GM18502 (cell line): ENCODE results near the gene TMEM138.

ENCODE experiments used
- ATAC-seq: cut with Tn5 transposase; IDR thresholded peaks from one replicate; pipeline ENCODE4 v1.9.1; 2021; ENCODE audit warnings: mild to moderate bottlenecking; ENCODE audit not compliant: unreplicated experiment, poor library complexity

Gene TMEM138

DNA sequence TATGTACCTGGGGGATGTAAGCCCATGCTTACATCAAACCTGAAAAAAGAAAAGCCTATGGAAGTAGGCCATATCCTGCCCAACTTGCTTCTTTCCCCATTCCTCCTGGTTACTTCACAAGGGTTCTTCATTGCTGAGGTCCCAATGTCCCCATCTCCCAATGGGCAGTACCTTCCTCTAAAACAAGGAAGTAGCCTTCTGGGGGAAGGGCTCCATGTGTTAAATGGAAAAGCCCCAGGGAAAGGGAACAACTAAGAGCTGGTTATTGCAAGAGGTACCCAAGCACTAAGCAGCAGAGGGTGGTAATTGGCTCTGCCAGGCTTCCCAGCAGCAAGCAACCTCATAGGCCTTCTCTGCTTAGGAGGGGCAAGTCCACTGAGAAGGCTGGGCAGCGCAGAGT is 41.5 kb downstream of the TMEM138 start:
- ATAC-seq = no peak

GRCh38 chr11:61404103-61404502 is 41.9 kb downstream of the TMEM138 start:
- no peak for ATAC-seq

DNA sequence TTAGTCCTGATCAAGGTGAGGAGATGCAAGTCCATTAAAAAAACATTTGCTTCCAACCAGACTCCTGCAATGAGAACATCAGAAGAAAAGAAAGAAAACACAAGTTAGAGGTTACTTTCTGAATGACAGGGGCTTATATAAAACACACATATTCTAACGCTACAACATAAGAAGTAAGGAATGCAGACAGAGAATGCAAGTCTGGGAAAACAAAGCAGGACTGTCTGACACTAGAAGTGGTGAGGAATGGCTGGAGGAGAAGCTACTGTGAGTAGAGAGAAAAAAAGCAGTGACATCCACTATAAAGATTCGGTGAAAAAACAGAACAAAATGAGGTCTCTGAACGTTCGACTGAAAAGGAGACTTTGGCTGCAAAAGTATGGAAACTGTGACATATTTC is 42.5 kb downstream of the TMEM138 start:
- ATAC-seq = no peak

DNA sequence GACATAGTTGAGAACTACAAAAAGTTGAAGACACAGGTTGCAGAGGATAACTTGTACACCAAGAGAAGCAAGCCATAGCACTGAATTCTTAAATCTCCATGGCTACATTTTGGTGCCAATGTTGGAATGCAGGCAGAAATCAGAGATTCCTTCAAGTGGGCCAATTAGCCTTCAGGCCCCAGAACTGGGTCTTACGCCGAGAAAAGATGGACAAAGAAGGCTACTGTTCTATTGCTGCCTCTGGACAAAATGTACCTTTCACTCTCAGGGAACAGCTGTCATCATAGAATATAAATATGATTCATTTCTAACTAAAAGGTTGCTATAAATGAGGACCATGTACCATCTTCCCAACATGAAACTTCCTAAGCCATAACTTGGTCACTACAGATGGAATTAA is 43.9 kb downstream of the TMEM138 start:
- ATAC-seq = no peak

DNA sequence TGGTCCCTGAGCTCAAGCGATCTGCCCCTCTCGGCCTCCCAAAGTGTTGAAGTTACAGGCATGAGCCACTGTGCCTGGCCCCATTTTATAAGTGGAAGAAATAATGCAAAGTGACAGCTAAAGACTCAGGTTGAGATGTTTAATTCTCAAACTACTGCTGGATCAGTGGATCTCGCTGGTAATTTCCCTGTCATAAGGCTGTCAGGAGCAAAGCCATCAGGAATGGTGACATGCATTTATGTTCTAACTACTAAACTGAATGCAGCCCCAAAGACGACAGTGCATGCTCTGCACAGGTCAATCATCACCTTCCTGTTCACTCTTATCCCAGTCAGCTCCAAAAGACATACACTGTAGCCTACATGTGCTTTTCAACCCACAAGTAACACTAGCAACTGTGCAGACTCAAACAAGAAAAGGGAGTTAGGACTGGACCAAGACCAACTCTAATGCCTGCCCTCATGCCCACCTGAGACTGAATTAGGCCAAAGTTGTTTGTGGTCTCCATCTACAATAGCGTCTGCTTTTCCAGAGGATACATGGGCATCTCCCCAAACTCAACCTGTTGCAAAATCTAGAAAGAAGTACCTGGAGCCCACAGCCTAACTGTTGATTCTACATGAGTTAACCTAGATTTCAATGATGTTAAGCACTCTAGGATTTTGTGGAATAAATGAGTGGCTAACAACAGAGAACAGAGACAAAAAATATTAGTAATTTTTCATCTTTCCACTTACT is 45.0 kb downstream of the TMEM138 start:
- ATAC-seq = no peak

DNA sequence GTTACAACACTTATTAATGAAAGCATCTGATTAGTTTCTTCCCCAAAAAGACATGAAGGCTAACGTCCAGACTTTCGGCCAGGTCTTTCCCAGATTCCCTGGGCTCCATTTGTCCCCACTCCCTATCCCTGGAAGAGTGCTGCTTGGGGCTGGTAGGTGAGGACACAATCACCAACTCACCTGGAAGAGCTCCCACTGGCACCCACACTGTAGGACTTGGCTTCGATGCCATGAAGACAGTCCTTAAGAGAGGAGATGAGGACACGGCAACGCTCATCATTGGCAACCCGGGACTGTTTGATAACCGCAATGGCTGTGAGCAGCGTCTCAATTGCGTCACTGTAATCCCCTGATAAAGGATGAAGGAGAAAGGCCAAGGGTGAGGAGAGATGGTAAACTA is 49.4 kb downstream of the TMEM138 start:
- no peak for ATAC-seq

- ATAC-seq = no peak
Observed at GRCh38 chr11:61413496-61413895, 51.3 kb downstream of the TMEM138 start.

DNA sequence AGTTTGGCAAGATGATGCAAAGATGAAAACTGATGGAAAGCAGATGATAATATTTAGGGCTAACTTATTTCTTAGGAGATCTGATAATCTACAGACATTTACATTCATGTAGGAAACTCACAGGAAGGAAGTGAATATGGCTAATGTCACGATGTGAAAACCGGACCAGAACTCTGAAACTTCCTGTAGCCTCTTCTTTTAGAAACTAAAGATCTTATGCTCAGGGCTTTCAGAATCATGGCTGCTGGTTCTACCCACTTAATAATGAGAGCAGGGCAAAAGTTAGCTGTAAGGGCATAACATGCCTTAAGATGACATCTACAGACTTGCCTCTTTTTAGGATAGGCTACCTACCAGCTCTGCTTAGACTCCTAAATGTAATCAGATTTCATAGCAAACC is 52.4 kb downstream of the TMEM138 start:
- no peak for ATAC-seq

GRCh38 chr11:61415381-61415780 is 53.2 kb downstream of the TMEM138 start:
- no peak for ATAC-seq

- ATAC-seq = no peak
Observed at GRCh38 chr11:61416941-61417340, 54.8 kb downstream of the TMEM138 start.

DNA sequence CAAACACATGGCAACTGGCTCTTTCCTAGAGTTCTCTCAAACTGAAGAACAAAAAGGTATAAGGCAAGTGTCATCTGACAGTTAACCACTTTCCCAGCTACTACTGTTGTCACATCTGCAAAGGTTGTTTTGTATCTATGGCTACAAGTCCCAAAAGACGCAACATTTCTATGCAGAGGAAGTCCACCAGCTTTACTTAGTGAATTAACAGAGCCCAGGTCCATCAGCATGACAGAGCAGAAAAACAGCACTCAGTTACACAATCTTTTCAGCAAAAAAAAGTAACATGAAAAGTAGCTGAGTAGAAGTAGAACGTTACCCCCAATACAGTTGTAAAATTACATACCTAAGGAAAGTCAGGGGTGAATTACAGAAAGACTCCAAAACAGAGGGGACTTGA is 55.5 kb downstream of the TMEM138 start:
- no peak for ATAC-seq

GRCh38 chr11:61418136-61418535 is 56.0 kb downstream of the TMEM138 start:
- no peak for ATAC-seq
